Astrocyte (in vitro differentiated cells and primary cell): Measurements from ENCODE around the gene NEK6. TPM values are rescaled to one million over a fixed set of nuclear protein-coding genes. Genes with fewer than 3 reads are reported as not detected.

Experiments used
- DNase-seq: peaks from one replicate; pipeline ENCODE4 v3.0.0-alpha.2; 2010; ENCODE audit warnings: low read depth
- FAIRE-seq: peaks from 2 replicates; lab custom pipeline; 2011; peaks lifted over from hg19 to GRCh38; lab: Jason Lieb, UNC
- H2AFZ ChIP-seq: 2 replicates; pipeline ENCODE4 v1.6.0; 2012; ENCODE audit warnings: low read depth, low read length, inconsistent platforms
- H3K27ac ChIP-seq: 2 replicates; pipeline ENCODE4 v1.5.1; 2011; ENCODE audit warnings: low read depth, low read length, inconsistent platforms
- H3K27me3 ChIP-seq: 2 replicates; pipeline ENCODE4 v1.6.0; 2011; ENCODE audit warnings: low read length, inconsistent platforms; ENCODE audit not compliant: insufficient read depth
- H3K36me3 ChIP-seq: 2 replicates; pipeline ENCODE4 v1.5.1; 2011; ENCODE audit warnings: low read length, inconsistent platforms; ENCODE audit not compliant: insufficient read depth
- H3K4me1 ChIP-seq: 2 replicates; pipeline ENCODE4 v1.5.1; 2011; ENCODE audit warnings: low read length, inconsistent platforms; ENCODE audit not compliant: insufficient read depth
- H3K4me2 ChIP-seq: 2 replicates; pipeline ENCODE4 v1.6.0; 2012; ENCODE audit warnings: low read length, inconsistent platforms
- H3K4me3 ChIP-seq: 2 replicates; pipeline ENCODE4 v1.5.1; 2011; ENCODE audit warnings: low read depth, mild to moderate bottlenecking, low read length, inconsistent platforms; ENCODE audit not compliant: insufficient read depth
- H3K79me2 ChIP-seq: 2 replicates; pipeline ENCODE4 v1.6.0; 2012; ENCODE audit warnings: mild to moderate bottlenecking, low read length, inconsistent platforms; ENCODE audit not compliant: insufficient read depth
- H3K9ac ChIP-seq: 2 replicates; pipeline ENCODE4 v1.6.0; 2012; ENCODE audit warnings: mild to moderate bottlenecking, low read length, inconsistent platforms
- H3K9me3 ChIP-seq: 2 replicates; pipeline ENCODE4 v1.5.1; 2012; ENCODE audit warnings: low read depth, mild to moderate bottlenecking, low read length, inconsistent platforms; ENCODE audit not compliant: insufficient read depth
- H4K20me1 ChIP-seq: 2 replicates; pipeline ENCODE4 v1.6.0; 2012; ENCODE audit warnings: low read length, inconsistent platforms; ENCODE audit not compliant: insufficient read depth
- H3K27ac Mint-ChIP-seq: one replicate; pipeline ENCODE4 v1.8.0; 2021; ENCODE audit warnings: mild to moderate bottlenecking, mixed read lengths; ENCODE audit not compliant: unreplicated experiment
- H3K27me3 Mint-ChIP-seq: one replicate; pipeline ENCODE4 v1.8.0; 2021; ENCODE audit warnings: low read depth, mixed read lengths; ENCODE audit not compliant: unreplicated experiment
- H3K36me3 Mint-ChIP-seq: one replicate; pipeline ENCODE4 v1.8.0; 2021; ENCODE audit warnings: low read depth, mixed read lengths; ENCODE audit not compliant: unreplicated experiment
- H3K4me1 Mint-ChIP-seq: one replicate; pipeline ENCODE4 v1.8.0; 2021; ENCODE audit warnings: low read depth, mixed read lengths; ENCODE audit not compliant: unreplicated experiment
- H3K4me3 Mint-ChIP-seq: one replicate; pipeline ENCODE4 v1.8.0; 2021; ENCODE audit warnings: mild to moderate bottlenecking, moderate library complexity, mixed read lengths; ENCODE audit not compliant: unreplicated experiment
- H3K9me3 Mint-ChIP-seq: one replicate; pipeline ENCODE4 v1.8.0; 2021; ENCODE audit warnings: mild to moderate bottlenecking, mixed read lengths; ENCODE audit not compliant: unreplicated experiment
- EZH2 ChIP-seq: IDR thresholded peaks from 2 replicates; pipeline ENCODE4 v1.6.1; 2012; ENCODE audit warnings: mild to moderate bottlenecking, low read length, inconsistent platforms; ENCODE audit not compliant: insufficient read depth
- total RNA-seq: library from RNA; stranded (reverse); gene quantifications from 2 replicates; pipeline ENCODE4 v1.2.1, GENCODE V29; 2021
- TF ChIP-seq, protein P1 (sequence below): IDR thresholded peaks from 2 replicates; pipeline ENCODE4 v1.5.1; 2011; ENCODE audit warnings: low read depth, mild to moderate bottlenecking, inconsistent platforms, low read length, moderate library complexity; ENCODE audit not compliant: insufficient read depth

The NEK6 gene
- total RNA-seq, 1 donor from 2014 or later = 76.8 TPM

DNA sequence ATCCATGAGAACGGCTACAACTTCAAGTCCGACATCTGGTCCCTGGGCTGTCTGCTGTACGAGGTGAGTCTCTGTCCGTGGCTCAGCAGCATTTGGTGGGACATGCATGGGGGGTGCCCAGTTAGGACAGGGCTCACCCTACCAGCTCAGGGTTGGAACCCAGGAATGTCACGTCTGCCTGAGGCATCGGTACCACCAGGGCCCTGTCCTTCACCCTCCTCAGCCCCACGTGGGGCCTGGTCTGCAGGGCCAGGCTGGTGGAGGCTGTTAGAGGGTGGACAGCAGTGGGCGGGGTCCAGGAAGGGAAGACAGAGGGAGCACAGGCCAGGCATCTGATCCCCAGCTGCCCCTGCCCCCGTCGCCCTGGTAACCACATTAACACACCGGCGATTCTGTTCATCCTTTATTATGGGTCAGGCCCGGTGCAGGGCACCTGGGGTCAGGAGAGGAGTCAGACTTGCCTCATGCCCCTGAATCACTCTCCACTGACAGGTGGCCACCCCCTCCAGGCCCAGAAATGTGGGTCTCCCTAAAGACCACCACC, 81.9 kb downstream of the NEK6 start:
- Mint-ChIP-seq H3K4me1 (peaks cover 6% of the 10 kb centered on the region), H3K36me3 (peaks cover 36% of the 10 kb centered on the region), H3K4me3 (no peak overlapping the region), H3K27ac (no peak overlapping the region), H3K9me3 (peaks cover 10% of the 10 kb centered on the region), H3K27me3 (no peaks in the 10 kb centered on the region)
- DNase-seq (no peak), FAIRE-seq (no peak)
- H3K4me1 ChIP-seq = peaks cover 17% of the 10 kb centered on the region
- no peak for TF ChIP-seq EZH2
- TF ChIP-seq, protein P1, sequence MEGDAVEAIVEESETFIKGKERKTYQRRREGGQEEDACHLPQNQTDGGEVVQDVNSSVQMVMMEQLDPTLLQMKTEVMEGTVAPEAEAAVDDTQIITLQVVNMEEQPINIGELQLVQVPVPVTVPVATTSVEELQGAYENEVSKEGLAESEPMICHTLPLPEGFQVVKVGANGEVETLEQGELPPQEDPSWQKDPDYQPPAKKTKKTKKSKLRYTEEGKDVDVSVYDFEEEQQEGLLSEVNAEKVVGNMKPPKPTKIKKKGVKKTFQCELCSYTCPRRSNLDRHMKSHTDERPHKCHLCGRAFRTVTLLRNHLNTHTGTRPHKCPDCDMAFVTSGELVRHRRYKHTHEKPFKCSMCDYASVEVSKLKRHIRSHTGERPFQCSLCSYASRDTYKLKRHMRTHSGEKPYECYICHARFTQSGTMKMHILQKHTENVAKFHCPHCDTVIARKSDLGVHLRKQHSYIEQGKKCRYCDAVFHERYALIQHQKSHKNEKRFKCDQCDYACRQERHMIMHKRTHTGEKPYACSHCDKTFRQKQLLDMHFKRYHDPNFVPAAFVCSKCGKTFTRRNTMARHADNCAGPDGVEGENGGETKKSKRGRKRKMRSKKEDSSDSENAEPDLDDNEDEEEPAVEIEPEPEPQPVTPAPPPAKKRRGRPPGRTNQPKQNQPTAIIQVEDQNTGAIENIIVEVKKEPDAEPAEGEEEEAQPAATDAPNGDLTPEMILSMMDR = no peak
- H3K27me3 ChIP-seq = no peaks in the 10 kb centered on the region
- H2AFZ ChIP-seq = no peak overlapping the region
- no peak overlapping the region for H3K4me2 ChIP-seq
- H4K20me1 ChIP-seq = peaks cover 12% of the 10 kb centered on the region
- H3K27ac ChIP-seq = no peak overlapping the region
- H3K9ac ChIP-seq = no peak overlapping the region
- H3K36me3 ChIP-seq = peaks cover 20% of the 10 kb centered on the region
- H3K79me2 ChIP-seq = no peaks in the 10 kb centered on the region
- H3K9me3 ChIP-seq = no peaks in the 10 kb centered on the region
- no peak overlapping the region for H3K4me3 ChIP-seq

DNA sequence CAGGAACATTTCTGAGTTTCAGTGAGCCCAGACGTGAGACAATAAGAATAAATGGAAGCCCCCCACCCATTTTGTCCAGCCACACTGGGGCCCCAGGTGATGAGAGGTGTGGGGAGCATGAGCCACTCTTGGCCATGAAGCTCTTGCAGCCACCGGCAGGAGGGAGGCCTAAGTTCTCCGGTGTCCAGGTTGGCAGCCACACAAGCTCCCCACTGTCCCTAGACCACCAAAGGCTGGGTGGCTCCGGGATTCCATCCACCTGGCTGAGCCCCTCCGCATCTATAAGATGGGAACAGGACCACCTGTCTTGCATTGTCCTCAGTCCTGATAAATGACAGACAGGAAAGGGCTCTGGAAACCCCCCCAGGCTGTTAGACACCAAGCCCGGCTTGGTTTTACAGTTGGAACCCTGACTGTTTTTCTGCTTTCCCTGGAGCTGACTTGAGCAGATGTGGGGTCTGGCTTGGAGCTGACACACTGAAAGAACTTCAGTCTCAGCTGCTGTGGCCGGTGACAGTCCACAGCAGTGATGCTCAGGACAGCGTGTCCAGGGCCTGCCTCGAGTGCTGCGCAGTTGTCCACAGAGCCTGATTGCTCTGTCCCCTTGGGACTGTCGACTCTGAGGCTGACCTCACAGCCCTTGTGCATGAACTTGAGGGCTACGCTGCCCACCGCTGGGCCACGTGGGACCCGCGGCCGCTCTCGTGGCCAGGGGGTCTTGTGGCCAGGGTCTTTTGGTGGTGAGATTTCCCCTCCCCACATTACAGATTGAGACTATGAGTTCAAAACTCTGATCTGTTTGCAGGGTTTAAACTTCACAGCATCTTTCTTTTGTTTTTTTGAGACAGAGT, 82.7 kb downstream of the NEK6 start:
- Histone ChIP-seq H3K4me1 (peaks cover 17% of the 10 kb centered on the region), H4K20me1 (peaks cover 19% of the 10 kb centered on the region), H3K4me2 (no peak overlapping the region), H3K27ac (no peak overlapping the region), H3K9ac (no peak overlapping the region), H3K27me3 (no peaks in the 10 kb centered on the region), H3K4me3 (no peak overlapping the region), H3K79me2 (peaks cover 2% of the 10 kb centered on the region), H3K36me3 (peaks cover 17% of the 10 kb centered on the region), H3K9me3 (no peaks in the 10 kb centered on the region), H2AFZ (no peak overlapping the region)
- H3K4me1 Mint-ChIP-seq = peaks cover 6% of the 10 kb centered on the region
- peaks cover 35% of the 10 kb centered on the region for H3K36me3 Mint-ChIP-seq
- H3K9me3 Mint-ChIP-seq = peaks cover 10% of the 10 kb centered on the region
- no peak for TF ChIP-seq EZH2
- TF ChIP-seq, protein P1 = no peak
- H3K27ac Mint-ChIP-seq = no peak overlapping the region
- FAIRE-seq = no peak
- no peaks in the 10 kb centered on the region for H3K27me3 Mint-ChIP-seq
- H3K4me3 Mint-ChIP-seq = no peak overlapping the region
- DNase-seq = no peak
